ENCODE measurements around the gene GCC2. TPM values are rescaled to one million over a fixed set of nuclear protein-coding genes. Genes with fewer than 3 reads are reported as not detected.
"Not testable (repeated sequence)": the region's sequence is repeated elsewhere in the genome, so short reads cannot be mapped to it uniquely, and the experiment has no call there.

The GCC2 gene
- total RNA-seq, 1 experiment from 2014 or later: 16.6 TPM

GRCh38 chr2:108444941-108445840 lies 3.8 kb upstream of the GCC2 start:
- no peak for DNase-seq (ENCODE audit: low spot score)

- DNase-seq (ENCODE audit: low spot score): no peak
Observed at GRCh38 chr2:108446703-108447102, 2.3 kb upstream of the GCC2 start.

DNA sequence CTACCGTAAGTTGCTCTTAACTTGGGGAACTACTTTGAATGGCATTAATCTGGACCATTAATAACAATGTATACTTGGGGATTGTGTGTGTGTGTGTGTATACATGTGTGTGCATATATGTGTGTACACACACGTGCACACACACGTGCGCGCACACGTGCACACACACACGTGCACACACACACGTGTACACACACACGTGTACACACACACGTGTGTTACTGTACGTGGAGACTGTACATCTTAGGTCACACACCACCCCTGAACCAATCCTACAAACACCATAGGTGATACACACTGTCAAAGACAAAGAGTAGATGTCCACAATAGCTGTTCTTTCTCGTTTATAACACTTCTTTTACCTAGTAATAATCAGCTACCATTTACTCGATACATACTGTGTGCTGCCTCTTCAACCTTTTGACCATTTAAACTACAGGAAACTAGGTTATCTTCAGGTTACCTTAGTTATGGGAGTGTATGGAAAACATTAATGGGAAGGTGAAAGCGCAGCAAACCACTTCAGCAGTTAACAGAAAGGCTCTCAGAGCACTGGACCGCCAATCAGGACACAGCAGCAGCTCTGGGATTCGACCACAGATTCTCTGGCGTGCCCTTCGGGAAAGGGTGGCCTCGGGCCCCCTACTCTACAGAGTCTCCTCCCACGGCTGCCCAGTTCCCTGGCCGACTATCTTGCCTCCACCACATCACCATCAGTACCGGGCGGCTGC lies 894 bp upstream of the GCC2 start:
- no peak for DNase-seq (ENCODE audit: low spot score)

DNA sequence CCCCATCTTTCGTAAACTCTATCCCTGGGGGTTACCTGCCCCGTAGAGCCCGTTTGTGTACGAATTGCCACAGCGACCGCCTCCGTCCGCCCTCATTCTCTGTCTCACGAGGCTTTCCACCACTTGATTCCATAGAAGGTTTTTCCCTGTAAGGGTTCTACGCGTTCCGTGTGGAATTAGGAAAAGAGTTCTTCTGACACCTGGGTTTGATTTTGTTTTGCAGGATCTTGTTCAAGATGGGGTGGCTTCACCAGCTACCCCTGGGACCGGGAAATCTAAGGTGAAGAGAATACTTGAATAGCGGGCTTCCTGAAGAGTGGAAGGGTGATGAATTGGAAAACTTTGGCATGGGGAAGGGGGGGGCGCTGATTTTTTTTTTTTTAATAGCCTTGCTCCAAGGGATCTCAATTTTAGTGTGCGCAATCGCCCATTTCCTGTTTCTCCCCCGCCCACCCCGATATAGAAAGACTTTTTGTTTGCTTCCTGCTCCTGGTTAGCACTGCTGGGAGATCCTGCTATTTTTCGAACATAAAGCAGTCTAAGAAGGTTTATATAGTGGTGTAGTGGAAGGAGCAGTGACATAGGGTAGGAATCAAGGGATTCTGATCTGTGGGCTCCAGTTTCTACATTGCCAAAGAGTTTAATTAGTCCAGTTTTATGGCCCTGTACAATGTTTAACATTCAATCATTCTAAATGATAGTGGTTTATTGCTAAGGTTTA lies 564 bp downstream of the GCC2 start:
- peak; percentile 87 for DNase-seq (ENCODE audit: low spot score)

GRCh38 chr2:108450863-108451262 lies 1.9 kb downstream of the GCC2 start:
- no peak for DNase-seq (ENCODE audit: low spot score)

- no peak for DNase-seq (ENCODE audit: low spot score)
Observed at GRCh38 chr2:108451976-108452375, 3.0 kb downstream of the GCC2 start.

DNA sequence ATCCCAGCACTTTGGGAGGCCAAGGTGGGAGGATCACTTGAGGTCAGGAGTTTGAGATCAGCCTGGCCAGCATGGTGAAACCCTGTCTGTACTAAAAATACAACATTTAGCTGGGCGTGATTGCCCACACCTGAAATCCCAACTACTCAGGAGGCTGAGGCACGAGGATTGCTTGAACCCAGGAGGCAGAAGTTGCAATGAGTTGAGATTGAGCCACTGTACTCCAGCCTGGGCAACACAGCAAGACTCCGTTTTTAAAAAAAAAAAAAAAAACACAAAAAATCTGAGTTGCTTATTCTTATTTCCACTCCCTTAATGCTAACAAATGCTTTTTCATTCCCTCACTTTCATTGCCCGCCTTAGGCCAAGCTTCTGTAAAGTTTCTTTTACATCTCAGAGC lies 4.5 kb downstream of the GCC2 start:
- DNase-seq (ENCODE audit: low spot score): not testable (repeated sequence)

GRCh38 chr2:108454440-108454839 lies 5.4 kb downstream of the GCC2 start:
- DNase-seq (ENCODE audit: low spot score): no peak

DNA sequence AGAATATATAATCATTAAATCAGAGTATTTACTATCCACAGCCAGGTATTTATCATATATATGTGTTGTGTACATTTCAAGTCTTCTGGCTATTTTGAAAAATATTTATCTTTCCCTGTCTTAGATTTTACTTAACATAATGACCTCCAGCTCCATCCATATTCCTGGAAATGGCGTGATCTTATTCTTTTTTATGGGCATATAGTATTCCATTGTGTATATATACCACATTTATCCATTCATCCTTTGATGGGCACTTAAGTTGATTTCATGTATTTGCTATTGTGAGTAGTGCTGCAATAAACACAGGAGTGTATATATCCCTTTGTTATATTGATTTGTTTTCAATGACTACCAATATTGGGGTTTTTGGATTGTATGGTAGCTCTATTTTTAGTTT lies 6.6 kb downstream of the GCC2 start:
- DNase-seq (ENCODE audit: low spot score): no peak

DNA sequence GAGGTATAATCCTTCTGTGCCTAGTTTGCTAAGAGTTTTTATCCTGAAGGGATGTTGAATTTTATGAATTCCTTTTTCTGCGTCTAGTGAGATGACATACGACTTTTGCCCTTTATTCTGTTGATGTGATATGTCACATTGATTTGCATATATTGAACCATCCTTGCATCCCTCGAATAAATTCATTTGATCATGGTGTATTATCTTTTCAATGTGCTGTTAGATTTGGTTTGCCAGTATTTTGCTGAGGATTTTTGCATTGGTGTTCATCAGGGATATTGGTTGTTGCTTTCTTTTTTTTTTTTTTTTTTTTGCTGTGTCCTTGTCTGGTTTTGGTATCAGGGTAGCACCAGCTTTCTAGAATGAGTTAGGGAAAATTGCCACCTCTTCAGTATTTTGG lies 9.1 kb downstream of the GCC2 start:
- DNase-seq (ENCODE audit: low spot score): no peak

DNA sequence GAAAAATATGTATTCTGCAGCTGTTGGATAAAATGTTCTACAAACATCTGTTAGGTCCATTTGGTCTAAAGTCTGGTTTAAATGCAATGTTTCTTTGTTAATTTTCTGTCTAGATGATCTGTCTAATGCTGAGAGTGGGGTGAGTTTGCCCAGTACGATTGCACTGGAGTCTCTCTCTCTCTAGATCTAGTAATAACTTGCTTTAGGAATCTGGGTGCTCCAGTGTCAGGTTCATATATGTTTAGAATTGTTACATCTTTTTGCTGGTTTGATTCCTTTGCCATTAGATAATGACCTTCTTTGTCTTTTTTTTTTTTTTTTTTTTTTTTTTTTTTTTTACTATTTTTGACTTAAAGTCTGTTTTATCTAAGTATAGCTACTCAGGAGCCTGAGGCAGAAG lies 10.4 kb downstream of the GCC2 start:
- DNase-seq (ENCODE audit: low spot score): no peak

GRCh38 chr2:108460345-108461037 lies 11.5 kb downstream of the GCC2 start:
- DNase-seq (ENCODE audit: low spot score): no peak

DNA sequence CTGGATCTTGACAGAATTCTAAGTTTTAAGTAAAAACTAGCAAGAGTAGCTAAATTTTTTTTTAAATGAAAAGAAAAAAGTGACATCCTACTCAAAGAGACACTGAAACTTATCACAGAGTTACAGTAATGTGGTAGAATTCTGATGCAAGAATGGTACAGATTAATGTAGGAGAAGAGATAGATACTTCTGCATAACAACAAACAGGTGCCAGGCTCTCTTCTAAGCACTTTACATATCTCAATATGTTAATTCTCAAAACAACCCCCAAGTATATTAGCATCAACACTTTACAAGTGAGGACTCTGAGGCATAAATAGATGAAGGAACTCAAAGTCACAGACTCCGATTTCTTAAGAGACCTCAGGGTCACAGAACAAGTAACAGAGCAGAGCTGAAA lies 28.1 kb downstream of the GCC2 start:
- DNase-seq (ENCODE audit: low spot score): no peak

GRCh38 chr2:108485253-108485652 lies 36.2 kb downstream of the GCC2 start:
- DNase-seq (ENCODE audit: low spot score): no peak

GRCh38 chr2:108490506-108491122 lies 41.6 kb downstream of the GCC2 start:
- DNase-seq (ENCODE audit: low spot score): no peak

- no peak for DNase-seq (ENCODE audit: low spot score)
Observed at GRCh38 chr2:108491848-108492247, 42.8 kb downstream of the GCC2 start.

GRCh38 chr2:108492364-108492763 lies 43.4 kb downstream of the GCC2 start:
- DNase-seq (ENCODE audit: low spot score): no peak

GRCh38 chr2:108496167-108496566 lies 47.2 kb downstream of the GCC2 start:
- not testable (repeated sequence) for DNase-seq (ENCODE audit: low spot score)

DNA sequence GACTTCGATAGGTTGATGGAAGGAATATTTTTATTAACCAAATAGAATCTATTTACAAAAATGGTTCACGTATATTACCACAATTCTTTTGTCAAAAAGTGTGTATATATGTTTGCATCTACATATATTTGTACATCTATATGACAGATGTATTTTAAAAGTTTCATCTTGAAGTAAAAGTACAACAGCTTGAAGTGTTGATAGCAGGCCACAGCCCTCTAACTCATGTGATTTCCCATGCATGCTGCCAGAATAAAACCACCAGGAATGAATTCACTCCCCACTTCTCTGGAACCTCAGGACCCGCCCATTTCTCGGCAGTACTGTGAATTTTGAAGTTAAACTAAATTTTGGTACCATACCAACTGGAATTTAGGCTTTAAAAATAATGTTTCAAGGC lies 58.6 kb downstream of the GCC2 start:
- not testable (repeated sequence) for DNase-seq (ENCODE audit: low spot score)

GRCh38 chr2:108512431-108512830 lies 63.4 kb downstream of the GCC2 start:
- DNase-seq (ENCODE audit: low spot score): not testable (repeated sequence)

DNA sequence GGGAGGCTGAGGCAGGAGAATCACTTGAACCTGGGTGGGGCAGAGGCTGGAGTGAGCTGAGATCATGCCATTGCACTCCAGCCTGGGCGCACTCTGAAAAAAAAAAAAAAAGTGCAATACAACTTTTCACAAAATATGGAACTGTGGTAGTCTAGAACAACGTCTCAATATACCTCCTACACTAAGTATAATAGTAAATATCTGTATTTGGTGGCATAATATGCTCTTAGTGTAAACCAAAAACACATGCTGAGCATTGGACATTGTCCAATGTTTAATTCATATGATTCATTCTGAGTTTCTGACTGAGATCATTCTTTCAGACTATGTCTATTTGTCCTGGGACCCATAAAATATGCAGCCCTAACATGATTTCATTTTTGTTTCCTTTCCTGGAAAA lies 65.5 kb downstream of the GCC2 start:
- DNase-seq (ENCODE audit: low spot score): not testable (repeated sequence)
